Stimulated activated naive B cell treated with anti-CD40 and anti-IgM and Interleukin-4, amounts not matched to agents 10 μg/mL and 1 μg/mL and 100 μg/mL, for 72 hours (primary cell): ENCODE data around the gene ENGASE.
A peak's percentile ranks its signal among the peaks of the same experiment; 100 is the strongest.

Experiments
- ATAC-seq, 2 donors: fragments of 150-1000 bp; cut with Tn5 transposase; replicated peaks; 2 replicates each; pipeline ENCODE4 v1.10.0; 2021; ENCODE audit warnings: moderate library complexity in 1 of 2
- DNase-seq: peaks from one replicate; pipeline ENCODE4 v3.0.0; 2021
- H3K27ac Mint-ChIP-seq: one replicate; pipeline ENCODE4 v1.8.0; 2022; ENCODE audit warnings: mild to moderate bottlenecking, mixed read lengths
- H3K27me3 Mint-ChIP-seq, 2 donors: one replicate each; pipeline ENCODE4 v1.8.0; 2022; ENCODE audit warnings: mixed read lengths in 2 of 2
- H3K36me3 Mint-ChIP-seq, 2 donors: one replicate each; pipeline ENCODE4 v1.8.0; 2022; ENCODE audit warnings: mixed read lengths in 2 of 2, mild to moderate bottlenecking in 1 of 2
- H3K4me1 Mint-ChIP-seq, 2 donors: one replicate each; pipeline ENCODE4 v1.8.0; 2022; ENCODE audit warnings: mixed read lengths in 2 of 2, mild to moderate bottlenecking in 1 of 2
- H3K4me3 Mint-ChIP-seq, 2 donors: one replicate each; pipeline ENCODE4 v1.8.0; 2022; ENCODE audit warnings: mild to moderate bottlenecking in 2 of 2, mixed read lengths in 2 of 2, moderate library complexity in 1 of 2
- H3K9me3 Mint-ChIP-seq, 2 donors: one replicate each; pipeline ENCODE4 v1.8.0; 2022; ENCODE audit warnings: mixed read lengths in 2 of 2, mild to moderate bottlenecking in 1 of 2

ENGASE gene

GRCh38 chr17:79075446-79075750, 774 bp downstream of the ENGASE start:
- Mint-ChIP-seq H3K27me3 (peaks cover 0 to 2% of the 10 kb centered on the region in 2 donors), H3K4me3 (peak overlapping the region; percentile 92 to 96), H3K36me3 (peaks cover 17 to 19% of the 10 kb centered on the region in 2 donors), H3K4me1 (peaks cover 9 to 14% of the 10 kb centered on the region in 2 donors), H3K9me3 (no peaks in the 10 kb centered on the region), H3K27ac (peak overlapping the region; percentile 82)
- DNase-seq (no peak), ATAC-seq (peak; percentile 52)

GRCh38 chr17:79075861-79076406, 1.3 kb downstream of the ENGASE start:
- Mint-ChIP-seq H3K36me3 (peaks cover 22 to 24% of the 10 kb centered on the region in 2 donors), H3K27ac (peak overlapping the region; percentile 82), H3K27me3 (no peaks in the 10 kb centered on the region), H3K4me3 (peak overlapping the region; percentile 92 to 96), H3K4me1 (peaks cover 9 to 14% of the 10 kb centered on the region in 2 donors), H3K9me3 (no peaks in the 10 kb centered on the region)
- DNase-seq (no peak), ATAC-seq (no peak)

GRCh38 chr17:79077587-79077986, 3.0 kb downstream of the ENGASE start:
- Mint-ChIP-seq H3K27me3 (no peaks in the 10 kb centered on the region), H3K9me3 (no peaks in the 10 kb centered on the region), H3K36me3 (peaks cover 32 to 37% of the 10 kb centered on the region in 2 donors), H3K4me3 (no peak overlapping the region), H3K27ac (no peak overlapping the region), H3K4me1 (peaks cover 9 to 14% of the 10 kb centered on the region in 2 donors)
- no peak for DNase-seq
- no peak for ATAC-seq

- ATAC-seq (no peak), DNase-seq (no peak)
- Mint-ChIP-seq H3K4me3 (no peak overlapping the region), H3K4me1 (peaks cover 9 to 14% of the 10 kb centered on the region in 2 donors), H3K36me3 (peaks cover 34 to 42% of the 10 kb centered on the region in 2 donors), H3K9me3 (no peaks in the 10 kb centered on the region), H3K27me3 (no peaks in the 10 kb centered on the region), H3K27ac (no peak overlapping the region)
Observed at GRCh38 chr17:79078476-79079190, 4.0 kb downstream of the ENGASE start.

- peaks cover 9 to 14% of the 10 kb centered on the region in 2 donors for H3K4me1 Mint-ChIP-seq
- H3K36me3 Mint-ChIP-seq, result peaks cover 38 to 47% of the 10 kb centered on the region in 2 donors
- H3K27me3 Mint-ChIP-seq, result no peaks in the 10 kb centered on the region
- H3K9me3 Mint-ChIP-seq, result no peaks in the 10 kb centered on the region
- ATAC-seq, result no peak
- H3K4me3 Mint-ChIP-seq, result no peak overlapping the region
- no peak for DNase-seq
- H3K27ac Mint-ChIP-seq, result no peak overlapping the region
Observed at GRCh38 chr17:79079421-79080200, 5.0 kb downstream of the ENGASE start.

GRCh38 chr17:79080349-79080748, 5.7 kb downstream of the ENGASE start:
- no peak for DNase-seq
- Mint-ChIP-seq H3K36me3 (peaks cover 40 to 54% of the 10 kb centered on the region in 2 donors), H3K27ac (peak overlapping the region; percentile 51), H3K4me1 (peaks cover 7 to 10% of the 10 kb centered on the region in 2 donors), H3K9me3 (no peaks in the 10 kb centered on the region), H3K4me3 (no peak overlapping the region), H3K27me3 (no peaks in the 10 kb centered on the region)
- no peak for ATAC-seq

- DNase-seq, result no peak
- Mint-ChIP-seq H3K4me1 (peaks cover 3 to 5% of the 10 kb centered on the region in 2 donors), H3K4me3 (no peak overlapping the region), H3K36me3 (peaks cover 42 to 57% of the 10 kb centered on the region in 2 donors), H3K9me3 (no peaks in the 10 kb centered on the region), H3K27me3 (no peaks in the 10 kb centered on the region), H3K27ac (peak overlapping the region; percentile 51)
- ATAC-seq, result no peak
Observed at GRCh38 chr17:79080761-79081290, 6.2 kb downstream of the ENGASE start.

- H3K4me1 Mint-ChIP-seq, result peaks cover 0 to 2% of the 10 kb centered on the region in 2 donors
- H3K36me3 Mint-ChIP-seq, result peaks cover 49 to 66% of the 10 kb centered on the region in 2 donors
- H3K27ac Mint-ChIP-seq, result no peak overlapping the region
- no peaks in the 10 kb centered on the region for H3K9me3 Mint-ChIP-seq
- no peaks in the 10 kb centered on the region for H3K27me3 Mint-ChIP-seq
- DNase-seq (no peak), ATAC-seq (no peak)
- H3K4me3 Mint-ChIP-seq, result no peak overlapping the region
Observed at GRCh38 chr17:79081571-79082276, 7.1 kb downstream of the ENGASE start.

- peaks cover 52 to 69% of the 10 kb centered on the region in 2 donors for H3K36me3 Mint-ChIP-seq
- no peaks in the 10 kb centered on the region for H3K27me3 Mint-ChIP-seq
- H3K27ac Mint-ChIP-seq, result no peak overlapping the region
- H3K9me3 Mint-ChIP-seq, result no peaks in the 10 kb centered on the region
- DNase-seq (no peak), ATAC-seq (peak in 1 of 2 donors; percentile 44)
- H3K4me1 Mint-ChIP-seq, result peaks cover 0 to 2% of the 10 kb centered on the region in 2 donors
- H3K4me3 Mint-ChIP-seq, result no peak overlapping the region
Observed at GRCh38 chr17:79082311-79083190, 7.9 kb downstream of the ENGASE start.

- no peaks in the 10 kb centered on the region for H3K27me3 Mint-ChIP-seq
- no peak overlapping the region for H3K4me3 Mint-ChIP-seq
- ATAC-seq (no peak), DNase-seq (no peak)
- peaks cover 53 to 73% of the 10 kb centered on the region in 2 donors for H3K36me3 Mint-ChIP-seq
- H3K27ac Mint-ChIP-seq, result no peak overlapping the region
- no peaks in the 10 kb centered on the region for H3K9me3 Mint-ChIP-seq
- peaks cover 0 to 2% of the 10 kb centered on the region in 2 donors for H3K4me1 Mint-ChIP-seq
Observed at GRCh38 chr17:79083191-79083971, 8.8 kb downstream of the ENGASE start.

- Mint-ChIP-seq H3K27me3 (no peaks in the 10 kb centered on the region), H3K27ac (no peak overlapping the region), H3K4me1 (no peaks in the 10 kb centered on the region), H3K4me3 (no peak overlapping the region), H3K9me3 (no peaks in the 10 kb centered on the region), H3K36me3 (peaks cover 44 to 63% of the 10 kb centered on the region in 2 donors)
- ATAC-seq (no peak), DNase-seq (no peak)
Observed at GRCh38 chr17:79084291-79085153, 9.9 kb downstream of the ENGASE start.
